Stimulated activated CD8-positive, alpha-beta memory T cell treated with anti-CD3 and anti-CD28 coated beads, Interleukin-7, amount 100 ng/mL, for 48 hours (primary cell): ENCODE results near the gene ZBTB7A.

Experiments used
- DNase-seq, 2 donors: peaks; one replicate each; pipeline ENCODE4 v3.0.0-alpha.2; 2020; ENCODE audit warnings: low read depth in 1 of 2; ENCODE audit errors: extremely low read depth in 1 of 2

ZBTB7A gene

GRCh38 chr19:4094761-4095487, 28.2 kb upstream of the ZBTB7A start:
- no peak for DNase-seq

GRCh38 chr19:4094291-4094690, 27.6 kb upstream of the ZBTB7A start:
- DNase-seq = no peak

GRCh38 chr19:4093643-4094175, 27.0 kb upstream of the ZBTB7A start:
- DNase-seq = no peak

GRCh38 chr19:4090356-4091220, 23.9 kb upstream of the ZBTB7A start:
- no peak for DNase-seq

- DNase-seq = no peak
Measured at GRCh38 chr19:4089946-4090345, 23.2 kb upstream of the ZBTB7A start.

GRCh38 chr19:4089400-4089908, 22.8 kb upstream of the ZBTB7A start:
- DNase-seq = peak in 1 of 2 donors; percentile 57

GRCh38 chr19:4088975-4089374, 22.3 kb upstream of the ZBTB7A start:
- DNase-seq = no peak

- DNase-seq = no peak
Measured at GRCh38 chr19:4087787-4088679, 21.3 kb upstream of the ZBTB7A start.

- DNase-seq = no peak
Measured at GRCh38 chr19:4086411-4086867, 19.7 kb upstream of the ZBTB7A start.

- DNase-seq = no peak
Measured at GRCh38 chr19:4084547-4084877, 17.8 kb upstream of the ZBTB7A start.

GRCh38 chr19:4083677-4084546, 17.2 kb upstream of the ZBTB7A start:
- no peak for DNase-seq

GRCh38 chr19:4082172-4082571, 15.5 kb upstream of the ZBTB7A start:
- DNase-seq = no peak

GRCh38 chr19:4081441-4082129, 14.9 kb upstream of the ZBTB7A start:
- DNase-seq = no peak

- DNase-seq = no peak
Measured at GRCh38 chr19:4080473-4080872, 13.8 kb upstream of the ZBTB7A start.

GRCh38 chr19:4077800-4078684, 11.3 kb upstream of the ZBTB7A start:
- DNase-seq = no peak

GRCh38 chr19:4077007-4077374, 10.3 kb upstream of the ZBTB7A start:
- DNase-seq = no peak

- no peak for DNase-seq
Measured at GRCh38 chr19:4075373-4075772, 8.7 kb upstream of the ZBTB7A start.

GRCh38 chr19:4071610-4072009, 4.9 kb upstream of the ZBTB7A start:
- no peak for DNase-seq
